HL-60 (cell line): ENCODE data around the gene C6.

Experiments used
- CTCF ChIP-seq: IDR thresholded peaks from one replicate; pipeline ENCODE4 v1.5.1; 2011; ENCODE audit warnings: low read length, control low read depth, inconsistent platforms; ENCODE audit not compliant: insufficient read depth
- GABPA ChIP-seq: IDR thresholded peaks from 2 replicates; pipeline ENCODE4 v1.6.1; 2012; ENCODE audit warnings: low read depth
- POLR2AphosphoS5 ChIP-seq: IDR thresholded peaks from 2 replicates; pipeline ENCODE4 v1.6.1; 2012; ENCODE audit warnings: low read depth
- REST ChIP-seq: IDR thresholded peaks from 2 replicates; pipeline ENCODE4 v1.6.1; 2012; ENCODE audit warnings: low read depth; ENCODE audit not compliant: insufficient replicate concordance

GRCh38 chr5:41161271-41161670 lies 52.1 kb downstream of the C6 start:
- TF ChIP-seq CTCF: no peak
- TF ChIP-seq POLR2AphosphoS5: no peak
- no peak for TF ChIP-seq GABPA
- no peak for TF ChIP-seq REST
